K562 (cell line): ENCODE results near the gene CYB5RL. TPM values are rescaled to one million over a fixed set of nuclear protein-coding genes. Genes with fewer than 3 reads are reported as not detected.
A peak's percentile ranks its signal among the peaks of the same experiment; 100 is the strongest.

Experiments
- ATAC-seq: fragments of 200-7000 bp; cut with Tn5 transposase; 3 replicates; pipeline ENCODE4 v1.9.1; 2020; ENCODE audit warnings: moderate library complexity
- BruUV-seq: library from RNA; stranded (reverse); fragments of 400-500 nt; replicated peaks from 2 replicates; lab custom pipeline; 2021; lab: Mats Ljungman, UMichigan
- CTCF ChIA-PET: fragments of 300-600 bp; formaldehyde crosslinking; extraction: SDS; loops from one replicate; lab custom pipeline; 2021; ENCODE audit warnings: low intra/inter-chr PET ratio; lab: Yijun Ruan, JAX
- POLR2A ChIA-PET: fragments of 300-600, 350-650 bp; sonication (Branson Sonifier 250); formaldehyde crosslinking; extraction: SDS; loops from one replicate; lab custom pipeline; 2021; ENCODE audit warnings: antibody characterized with exemption, inconsistent platforms; lab: Yijun Ruan, JAX
- DNase-seq, 4 experiments: peaks; one replicate each; pipeline versions ENCODE4 v3.0.0 to v3.0.0-alpha.2; 2011 to 2018; ENCODE audit warnings: low spot score in 3 of 4, mixed read lengths in 3 of 4; ENCODE audit errors: extremely low read depth in 1 of 4
- FAIRE-seq: peaks from 2 replicates; lab custom pipeline; 2011; peaks lifted over from hg19 to GRCh38; lab: Jason Lieb, UNC
- H2AFZ ChIP-seq: 2 replicates; pipeline ENCODE4 v1.6.0; 2011; ENCODE audit warnings: low read depth, low read length, control low read depth, inconsistent platforms
- H3K27ac ChIP-seq: fragments of 200-600 bp; 3 replicates; pipeline ENCODE4 v1.8.0; 2011; ENCODE audit warnings: low read depth, mild to moderate bottlenecking, control low read depth, inconsistent platforms, low read length, moderate library complexity, mixed read lengths; ENCODE audit errors: extremely low read depth
- H3K27me3 ChIP-seq, 2 experiments: fragments of 300-600 bp in 1 of 2; 2 replicates in 1 of 2; 3 replicates in 1 of 2; pipeline versions ENCODE4 v1.6.0 to v1.8.0; 2011; ENCODE audit warnings: inconsistent platforms in 2 of 2, low read length in 2 of 2, mild to moderate bottlenecking in 1 of 2, mixed read lengths in 1 of 2, moderate library complexity in 1 of 2; ENCODE audit not compliant: control insufficient read depth in 2 of 2, insufficient read depth in 2 of 2
- H3K36me3 ChIP-seq: fragments of 300-600 bp; 3 replicates; pipeline ENCODE4 v1.8.0; 2011; ENCODE audit warnings: mild to moderate bottlenecking, low read length, inconsistent platforms; ENCODE audit not compliant: control insufficient read depth, insufficient read depth
- H3K4me1 ChIP-seq, 2 experiments: fragments of 200-600 bp in 1 of 2; replicated peaks in 1 of 2; 2 replicates in 1 of 2; 3 replicates in 1 of 2; pipeline versions ENCODE4 v1.5.1 to v1.8.0; 2011; ENCODE audit warnings: inconsistent platforms in 2 of 2, low read length in 2 of 2, mild to moderate bottlenecking in 1 of 2, mixed read lengths in 1 of 2, moderate library complexity in 1 of 2; ENCODE audit not compliant: control insufficient read depth in 2 of 2, insufficient read depth in 2 of 2
- H3K4me2 ChIP-seq: 2 replicates; pipeline ENCODE4 v1.6.1; 2011; ENCODE audit warnings: low read length, control low read depth, inconsistent platforms, mixed read lengths; ENCODE audit not compliant: insufficient read depth
- H3K4me3 ChIP-seq: fragments of 200-600 bp; sonication (generic), shearing (Covaris generic); 2 replicates; pipeline ENCODE4 v1.5.1; 2016; ENCODE audit warnings: control low read depth, inconsistent platforms
- H3K79me2 ChIP-seq: fragments of 200-600 bp; 3 replicates; pipeline ENCODE4 v1.8.0; 2011; ENCODE audit warnings: low read length, inconsistent platforms; ENCODE audit not compliant: control insufficient read depth, insufficient read depth
- H3K9ac ChIP-seq, 2 experiments: 2 replicates each; pipeline versions ENCODE4 v1.6.0 to v1.6.1; 2011; ENCODE audit warnings: low read depth in 2 of 2, low read length in 2 of 2, control low read depth in 1 of 2, inconsistent platforms in 1 of 2, mild to moderate bottlenecking in 1 of 2, mixed read lengths in 1 of 2; ENCODE audit not compliant: insufficient read depth in 1 of 2
- H3K9me1 ChIP-seq: one replicate; pipeline ENCODE4 v1.6.0; 2011; ENCODE audit warnings: inconsistent platforms, mild to moderate bottlenecking, low read length, moderate library complexity; ENCODE audit not compliant: control insufficient read depth, insufficient read depth
- H3K9me3 ChIP-seq: replicated peaks from 2 replicates; pipeline ENCODE4 v1.5.1; 2011; ENCODE audit warnings: low read depth, low read length, inconsistent platforms; ENCODE audit not compliant: control insufficient read depth, insufficient read depth
- H4K20me1 ChIP-seq: replicated peaks from 2 replicates; pipeline ENCODE4 v1.6.1; 2011; ENCODE audit warnings: low read length, inconsistent platforms, mixed read lengths; ENCODE audit not compliant: control insufficient read depth, insufficient read depth
- ADNP ChIP-seq: fragments of 200-800 bp; sonication (Bioruptor generic); IDR thresholded peaks from 2 replicates; pipeline ENCODE4 v1.6.1; 2016; ENCODE audit warnings: missing genetic modification characterization, missing compliant biosample characterization
- EHMT2 ChIP-seq: fragments of 450-650 bp; IDR thresholded peaks from 2 replicates; pipeline ENCODE4 v1.6.1; 2018; ENCODE audit warnings: antibody characterized with exemption
- GATAD2B ChIP-seq: fragments of 450-650 bp; IDR thresholded peaks from 2 replicates; pipeline ENCODE4 v1.6.1; 2017; ENCODE audit warnings: mild to moderate bottlenecking, borderline replicate concordance
- IFI16 ChIP-seq: fragments of 250-450 bp; sonication (Bioruptor Pico); IDR thresholded peaks from 2 replicates; pipeline ENCODE4 v2.1.2; 2022; ENCODE audit warnings: mild to moderate bottlenecking, inconsistent platforms
- L3MBTL2 ChIP-seq: fragments of 450-650 bp; IDR thresholded peaks from 2 replicates; pipeline ENCODE4 v1.6.1; 2016; ENCODE audit warnings: mild to moderate bottlenecking, moderate library complexity
- NR2C2 ChIP-seq, 2 experiments: fragments of 200-800 bp in 1 of 2; sonication (Bioruptor generic) in 1 of 2; sonication (generic) in 1 of 2; formaldehyde crosslinking in 1 of 2; IDR thresholded peaks; 2 replicates each; pipeline versions ENCODE4 v1.6.1 to v1.8.0; 2016 to 2022; ENCODE audit warnings: mild to moderate bottlenecking in 1 of 2, missing compliant biosample characterization in 1 of 2, missing genetic modification characterization in 1 of 2, missing genetic modification reagents in 1 of 2
- RNF2 ChIP-seq: sonication (generic); IDR thresholded peaks from 2 replicates; pipeline ENCODE4 v1.6.1; 2016
- ZNF707 ChIP-seq: fragments of 250-450 bp; sonication (Bioruptor Pico); conservative IDR thresholded peaks from 2 replicates; pipeline ENCODE4 v1.8.0; 2022; ENCODE audit warnings: inconsistent platforms, mild to moderate bottlenecking, moderate library complexity
- ZNF76 ChIP-seq: fragments of 250-450 bp; sonication (Bioruptor Pico); IDR thresholded peaks from 2 replicates; pipeline ENCODE4 v1.4.0; 2020; ENCODE audit warnings: mild to moderate bottlenecking, moderate library complexity, borderline replicate concordance
- WGBS: fragments of 100-300 bp; shearing (Covaris generic); methylation state at CpG from one replicate; pipeline ENCODE4 v1.1.6; 2016; ENCODE audit warnings: low coverage, mixed read lengths; ENCODE audit not compliant: insufficient coverage; ENCODE audit errors: missing lambda C conversion rate; 5-methylcytosine and 5-hydroxymethylcytosine counted together
- in situ Hi-C: fragments of 300-500 bp; cut with MboI; formaldehyde crosslinking; loops from 4 replicates; pipeline ENCODE4 v1.15.0; 2018; ENCODE audit warnings: inconsistent platforms, mixed read lengths
- intact Hi-C: fragments of 100-400 bp; cut with micrococcal nuclease; formaldehyde crosslinking; loops from 2 replicates; pipeline ENCODE4 v1.14.2; 2022
- polyA plus RNA-seq, 8 experiments: library from polyadenylated mRNA; depleted of rRNA in 4 of 8; stranded (reverse) in 5 of 8; unstranded in 3 of 8; fragments of >200 nt; fragmentation: Nextera tagmentation in 2 of 8; fragmentation: Illumina TruSeq in 1 of 8; extraction: Ambion mirVana in 2 of 8; extraction: Trizol in 1 of 8; gene quantifications; 2 replicates each; pipeline versions ENCODE4 v1.2.1 to v1.2.3, GENCODE V29; 2011 to 2014; ENCODE audit warnings: inconsistent platforms in 1 of 8, missing spikeins in 1 of 8
- total RNA-seq, 7 experiments: library from RNA; depleted of rRNA in 6 of 7; stranded (reverse); fragments of >200 nt in 6 of 7; fragmentation: Illumina TruSeq in 2 of 7; extraction: Trizol in 2 of 7; gene quantifications; 2 replicates each; pipeline versions ENCODE4 v1.2.1 to v1.2.3, GENCODE V29; 2011 to 2021; ENCODE audit warnings: low replicate concordance in 1 of 7
- TF ChIP-seq, protein P1 (sequence below): fragments of 200-400 bp; formaldehyde crosslinking; IDR thresholded peaks from 2 replicates; pipeline ENCODE4 v1.6.1; 2017; ENCODE audit warnings: mild to moderate bottlenecking, low read depth, low read length, moderate library complexity
- TF ChIP-seq, protein P2 (sequence below): sonication (generic); formaldehyde crosslinking; IDR thresholded peaks from 2 replicates; pipeline ENCODE4 v1.8.0; 2022; ENCODE audit warnings: mild to moderate bottlenecking, missing genetic modification reagents

Gene CYB5RL
- total and polyA plus RNA-seq, 9 of the 15 experiments (the other 6 are each of a cell fraction or from before 2014, with no cell fraction given) = 7.9 to 18.0 (median 11.2) TPM

DNA sequence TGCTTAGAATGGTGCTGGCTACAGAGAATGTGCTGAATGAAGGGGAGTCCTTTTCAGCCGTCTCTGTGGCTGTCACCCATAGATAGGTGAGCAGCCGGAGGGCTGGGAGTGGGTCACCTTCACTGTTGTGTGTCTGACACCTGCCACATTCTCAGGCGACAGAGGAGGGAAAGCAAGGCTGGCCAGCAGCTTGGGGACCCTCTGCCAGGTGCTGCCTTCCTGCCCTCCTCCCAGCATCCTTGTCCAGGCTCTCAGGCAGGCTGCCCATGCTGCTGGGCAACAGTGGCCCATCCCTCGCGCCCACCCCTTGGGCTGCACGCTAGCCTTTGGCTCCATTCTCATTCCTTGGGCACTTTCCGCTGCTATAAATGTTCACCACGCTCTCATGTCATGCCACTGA, 22.1 kb downstream of the CYB5RL start:
- ChIA-PET CTCF (no interaction called here), POLR2A (interaction anchor here (1.2 to 1.6 kb wide), 2 partner anchors 11 to 23 kb away, joined by 3 read pairs; partner anchors contain the start of gene MRPL37)
- H3K36me3 ChIP-seq = peaks cover 22% of the 10 kb centered on the region; the same call in 2 of the 3 replicates
- no peak overlapping the region for H2AFZ ChIP-seq
- 0 out of 4 replicates have a peak overlapping the region, but pooled peaks of 1 of the 2 experiments have one; percentile 10 for H3K9ac ChIP-seq
- in situ Hi-C loops = no loop called here
- no peaks in the 10 kb centered on the region for H3K9me1 ChIP-seq
- no peak overlapping the region for H3K4me2 ChIP-seq
- 71% methylated on average over 8 of the region's 8 CpGs for WGBS
- DNase-seq = no peak
- H4K20me1 ChIP-seq = no peaks in the 10 kb centered on the region
- no TSS peak for BruUV-seq
- FAIRE-seq = no peak
- H3K9me3 ChIP-seq = no peaks in the 10 kb centered on the region
- H3K79me2 ChIP-seq = no peaks in the 10 kb centered on the region
- H3K27ac ChIP-seq = no peak overlapping the region
- no peak for ATAC-seq
- H3K27me3 ChIP-seq = no peaks in the 10 kb centered on the region
- intact Hi-C loops = no loop called here
- no peak overlapping the region for H3K4me3 ChIP-seq
- no peak for TF ChIP-seq IFI16 (CRISPR knock-in tag)
- TF ChIP-seq L3MBTL2 = no peak
- no peak for TF ChIP-seq RNF2
- TF ChIP-seq, protein P1, sequence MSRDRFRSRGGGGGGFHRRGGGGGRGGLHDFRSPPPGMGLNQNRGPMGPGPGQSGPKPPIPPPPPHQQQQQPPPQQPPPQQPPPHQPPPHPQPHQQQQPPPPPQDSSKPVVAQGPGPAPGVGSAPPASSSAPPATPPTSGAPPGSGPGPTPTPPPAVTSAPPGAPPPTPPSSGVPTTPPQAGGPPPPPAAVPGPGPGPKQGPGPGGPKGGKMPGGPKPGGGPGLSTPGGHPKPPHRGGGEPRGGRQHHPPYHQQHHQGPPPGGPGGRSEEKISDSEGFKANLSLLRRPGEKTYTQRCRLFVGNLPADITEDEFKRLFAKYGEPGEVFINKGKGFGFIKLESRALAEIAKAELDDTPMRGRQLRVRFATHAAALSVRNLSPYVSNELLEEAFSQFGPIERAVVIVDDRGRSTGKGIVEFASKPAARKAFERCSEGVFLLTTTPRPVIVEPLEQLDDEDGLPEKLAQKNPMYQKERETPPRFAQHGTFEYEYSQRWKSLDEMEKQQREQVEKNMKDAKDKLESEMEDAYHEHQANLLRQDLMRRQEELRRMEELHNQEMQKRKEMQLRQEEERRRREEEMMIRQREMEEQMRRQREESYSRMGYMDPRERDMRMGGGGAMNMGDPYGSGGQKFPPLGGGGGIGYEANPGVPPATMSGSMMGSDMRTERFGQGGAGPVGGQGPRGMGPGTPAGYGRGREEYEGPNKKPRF = no peak
- no peak for TF ChIP-seq GATAD2B
- TF ChIP-seq, protein P2, sequence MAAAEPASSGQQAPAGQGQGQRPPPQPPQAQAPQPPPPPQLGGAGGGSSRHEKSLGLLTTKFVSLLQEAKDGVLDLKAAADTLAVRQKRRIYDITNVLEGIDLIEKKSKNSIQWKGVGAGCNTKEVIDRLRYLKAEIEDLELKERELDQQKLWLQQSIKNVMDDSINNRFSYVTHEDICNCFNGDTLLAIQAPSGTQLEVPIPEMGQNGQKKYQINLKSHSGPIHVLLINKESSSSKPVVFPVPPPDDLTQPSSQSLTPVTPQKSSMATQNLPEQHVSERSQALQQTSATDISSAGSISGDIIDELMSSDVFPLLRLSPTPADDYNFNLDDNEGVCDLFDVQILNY (CRISPR knock-in tag) = no peak
- TF ChIP-seq ADNP = no peak
- no peak for TF ChIP-seq ZNF76
- TF ChIP-seq NR2C2 (CRISPR knock-in tag; IDR thresholded peaks at IDR 0.05) = no peak
- no peak for TF ChIP-seq NR2C2 (tag; IDR thresholded peaks at IDR 0.05)
- TF ChIP-seq ZNF707 (CRISPR knock-in tag) = no peak
- no peak for TF ChIP-seq EHMT2
- H3K4me1 ChIP-seq = no peaks in the 10 kb centered on the region
